ENCODE data around the gene AHR. TPM values are rescaled to one million over a fixed set of nuclear protein-coding genes. Genes with fewer than 3 reads are reported as not detected.

AHR gene
- total RNA-seq, 2 donors from 2014 or later = 5.6 to 6.0 TPM

GRCh38 chr7:17369691-17370426, 71.4 kb downstream of the AHR start:
- Histone ChIP-seq H3K9me3 (ENCODE audit: control insufficient read depth, low read length) (no peaks in the 10 kb centered on the region), H3K36me3 (ENCODE audit: control insufficient read depth, insufficient read depth, low read length) (no peaks in the 10 kb centered on the region), H3K27me3 (ENCODE audit: control insufficient read depth, insufficient read depth, low read length, poor library complexity, severe bottlenecking) (no peaks in the 10 kb centered on the region), H3K9ac (ENCODE audit: extremely low read depth, low read length, poor library complexity, severe bottlenecking) (no peak overlapping the region), H3K4me1 (ENCODE audit: control insufficient read depth, insufficient read depth, low read length) (no peaks in the 10 kb centered on the region), H3K27ac (ENCODE audit: low read depth, low read length) (no peak overlapping the region), H3K4me3 (ENCODE audit: low read length) (no peak overlapping the region)
- Mint-ChIP-seq H3K4me3 (no peak overlapping the region), H3K9me3 (no peaks in the 10 kb centered on the region), H3K36me3 (ENCODE audit: low read depth) (no peaks in the 10 kb centered on the region), H3K27ac (no peak overlapping the region), H3K27me3 (ENCODE audit: insufficient read depth) (no peaks in the 10 kb centered on the region), H3K4me1 (no peaks in the 10 kb centered on the region)
- DNase-seq = no peak
- TF ChIP-seq CTCF (conservative IDR thresholded peaks at IDR 0.05) = no peak
- WGBS, 2 experiments (ENCODE audit: insufficient coverage in 1 of 2, insufficient read length in 1 of 2) = 90 to 96% methylated on average over 6 to 8 of the region's 8 CpGs

GRCh38 chr7:17370901-17371585, 72.6 kb downstream of the AHR start:
- H3K27me3 Mint-ChIP-seq (ENCODE audit: insufficient read depth) = no peaks in the 10 kb centered on the region
- 95% methylated on average over 4 of the region's 4 CpGs; no CpG with 5 or more reads in 1 of the 2 experiments for WGBS, 2 experiments (ENCODE audit: insufficient coverage in 1 of 2, insufficient read length in 1 of 2)
- H3K27ac Mint-ChIP-seq = no peak overlapping the region
- no peak overlapping the region for H3K4me3 Mint-ChIP-seq
- Histone ChIP-seq H3K9ac (ENCODE audit: extremely low read depth, low read length, poor library complexity, severe bottlenecking) (no peak overlapping the region), H3K4me1 (ENCODE audit: control insufficient read depth, insufficient read depth, low read length) (no peaks in the 10 kb centered on the region), H3K9me3 (ENCODE audit: control insufficient read depth, low read length) (no peaks in the 10 kb centered on the region), H3K27me3 (ENCODE audit: control insufficient read depth, insufficient read depth, low read length, poor library complexity, severe bottlenecking) (no peaks in the 10 kb centered on the region), H3K27ac (ENCODE audit: low read depth, low read length) (no peak overlapping the region), H3K4me3 (ENCODE audit: low read length) (no peak overlapping the region), H3K36me3 (ENCODE audit: control insufficient read depth, insufficient read depth, low read length) (no peaks in the 10 kb centered on the region)
- H3K36me3 Mint-ChIP-seq (ENCODE audit: low read depth) = no peaks in the 10 kb centered on the region
- no peak for DNase-seq
- H3K9me3 Mint-ChIP-seq = no peaks in the 10 kb centered on the region
- no peaks in the 10 kb centered on the region for H3K4me1 Mint-ChIP-seq
- no peak for TF ChIP-seq CTCF (conservative IDR thresholded peaks at IDR 0.05)

GRCh38 chr7:17371671-17372524, 73.4 kb downstream of the AHR start:
- Mint-ChIP-seq H3K36me3 (ENCODE audit: low read depth) (no peaks in the 10 kb centered on the region), H3K27ac (no peak overlapping the region), H3K4me3 (no peak overlapping the region), H3K9me3 (no peaks in the 10 kb centered on the region), H3K27me3 (ENCODE audit: insufficient read depth) (no peaks in the 10 kb centered on the region), H3K4me1 (no peaks in the 10 kb centered on the region)
- Histone ChIP-seq H3K9me3 (ENCODE audit: control insufficient read depth, low read length) (no peaks in the 10 kb centered on the region), H3K4me1 (ENCODE audit: control insufficient read depth, insufficient read depth, low read length) (no peaks in the 10 kb centered on the region), H3K27me3 (ENCODE audit: control insufficient read depth, insufficient read depth, low read length, poor library complexity, severe bottlenecking) (no peaks in the 10 kb centered on the region), H3K4me3 (ENCODE audit: low read length) (no peak overlapping the region), H3K9ac (ENCODE audit: extremely low read depth, low read length, poor library complexity, severe bottlenecking) (no peak overlapping the region), H3K36me3 (ENCODE audit: control insufficient read depth, insufficient read depth, low read length) (no peaks in the 10 kb centered on the region), H3K27ac (ENCODE audit: low read depth, low read length) (no peak overlapping the region)
- TF ChIP-seq CTCF (conservative IDR thresholded peaks at IDR 0.05) = no peak
- WGBS, 2 experiments (ENCODE audit: insufficient coverage in 1 of 2, insufficient read length in 1 of 2) = 85 to 100% methylated on average over 1 to 3 of the region's 3 CpGs
- no peak for DNase-seq
